ENCODE measurements around the gene LYPD6.
A peak's percentile ranks its signal among the peaks of the same experiment; 100 is the strongest.
"Not testable (repeated sequence)": the region's sequence is repeated elsewhere in the genome, so short reads cannot be mapped to it uniquely, and the experiment has no call there.

LYPD6 gene, protein sequence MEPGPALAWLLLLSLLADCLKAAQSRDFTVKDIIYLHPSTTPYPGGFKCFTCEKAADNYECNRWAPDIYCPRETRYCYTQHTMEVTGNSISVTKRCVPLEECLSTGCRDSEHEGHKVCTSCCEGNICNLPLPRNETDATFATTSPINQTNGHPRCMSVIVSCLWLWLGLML

DNA sequence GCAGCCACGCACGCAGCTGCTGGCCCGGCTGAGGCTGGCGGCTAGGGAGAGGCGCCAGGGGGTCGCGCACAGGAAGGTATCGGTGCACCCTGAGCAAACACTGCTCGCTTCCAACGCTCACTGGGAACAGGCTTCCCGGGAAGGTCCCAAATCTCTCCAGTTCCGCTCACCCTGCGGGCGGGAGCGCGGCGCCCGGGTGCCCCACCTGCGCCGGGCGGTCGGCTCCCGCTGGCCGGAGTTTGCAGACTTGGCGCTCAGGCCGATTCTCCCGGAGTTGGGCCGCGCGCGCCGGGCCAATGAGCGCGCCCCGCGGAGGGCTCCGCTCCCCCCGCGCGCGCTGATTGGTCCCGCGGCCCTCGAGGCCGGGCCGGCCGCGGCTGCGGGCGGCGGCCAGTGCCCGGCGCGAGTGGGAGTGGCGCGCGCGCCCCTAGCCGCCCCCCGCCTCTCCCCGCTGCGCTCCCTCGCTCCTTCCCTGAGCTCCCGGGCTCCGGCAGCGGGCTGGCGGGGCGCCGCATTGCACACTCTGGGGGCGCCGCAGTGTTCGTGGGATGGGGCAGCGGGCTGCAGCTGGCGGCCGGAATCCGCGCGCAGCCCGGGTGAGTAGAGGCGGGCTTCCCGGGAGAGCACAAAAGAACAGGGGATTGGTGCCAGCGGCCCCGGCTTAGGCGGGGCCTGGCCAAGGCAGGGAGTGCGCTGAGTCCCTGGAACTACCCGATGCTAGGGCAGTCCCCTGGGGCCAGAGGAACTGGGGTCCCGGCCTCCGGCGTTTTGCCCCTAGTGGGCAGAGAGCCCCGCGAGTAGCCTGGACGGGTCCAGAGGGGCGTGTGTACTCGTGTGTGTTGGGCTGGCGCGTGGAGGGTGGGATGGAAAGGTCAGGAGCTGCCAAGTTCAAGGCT, at the start of gene LYPD6:
LYPD6 (plus strand) TSS at position 461 of the 896 bp plus-strand sequence. CDS start 107,122 bp downstream, outside the sequence.
- DNase-seq = no peak
- Mint-ChIP-seq H3K9me3 (no peaks in the 10 kb centered on the region), H3K4me1 (no peaks in the 10 kb centered on the region), H3K27me3 (peaks cover 64% of the 10 kb centered on the region), H3K36me3 (ENCODE audit: low read depth) (no peaks in the 10 kb centered on the region), H3K27ac (no peak within 1 kb of the TSS), H3K4me3 (peak within 1 kb of the TSS; percentile 24)
- peak; percentile 41 for ATAC-seq

DNA sequence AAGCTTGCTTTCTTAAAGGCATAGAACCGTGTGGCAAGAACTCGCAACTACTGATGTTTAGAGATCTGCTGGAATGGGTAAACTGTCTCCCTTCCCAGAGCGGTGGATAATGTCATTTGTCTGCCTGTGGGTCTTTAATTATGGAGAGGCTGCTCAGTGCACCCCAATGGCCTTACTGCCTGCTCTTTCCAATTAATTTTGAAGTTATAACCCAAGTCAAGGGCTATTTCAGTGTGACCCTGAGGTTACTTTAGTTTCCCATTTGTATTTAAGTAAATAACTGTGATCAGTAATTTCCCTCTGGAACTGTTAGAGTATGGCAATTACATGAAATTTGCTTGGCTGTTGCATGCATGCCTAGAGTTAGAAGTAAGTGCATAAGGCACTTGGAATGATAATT, 48.9 kb upstream of the LYPD6 start:
- Mint-ChIP-seq H3K9me3 (no peaks in the 10 kb centered on the region), H3K4me1 (no peaks in the 10 kb centered on the region), H3K4me3 (no peak overlapping the region), H3K27me3 (peaks cover 2% of the 10 kb centered on the region), H3K27ac (no peak overlapping the region), H3K36me3 (ENCODE audit: low read depth) (no peaks in the 10 kb centered on the region)
- DNase-seq = no peak
- ATAC-seq = no peak

DNA sequence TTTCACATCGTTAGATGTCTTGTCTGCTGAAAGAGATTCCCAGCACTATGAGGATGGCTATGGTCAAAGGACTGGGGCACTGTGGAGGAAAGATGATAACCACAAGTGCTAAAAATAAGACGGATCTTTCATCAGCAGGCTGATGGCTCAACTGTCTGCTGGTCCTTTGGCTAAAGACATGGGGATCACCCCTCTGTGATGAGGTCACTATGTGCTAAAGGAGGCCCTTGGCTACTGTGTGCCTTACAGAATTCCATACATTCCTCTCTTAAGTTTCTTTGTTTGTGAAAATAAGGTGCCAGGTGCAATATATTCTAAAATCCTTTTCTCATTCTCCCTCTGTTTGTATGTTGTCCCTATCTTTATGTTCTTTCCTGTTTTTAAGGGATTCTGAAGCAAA, 39.7 kb upstream of the LYPD6 start:
- Mint-ChIP-seq H3K9me3 (no peaks in the 10 kb centered on the region), H3K4me1 (no peaks in the 10 kb centered on the region), H3K27me3 (peaks cover 13% of the 10 kb centered on the region), H3K4me3 (no peak overlapping the region), H3K27ac (no peak overlapping the region), H3K36me3 (ENCODE audit: low read depth) (no peaks in the 10 kb centered on the region)
- ATAC-seq (no peak), DNase-seq (no peak)

DNA sequence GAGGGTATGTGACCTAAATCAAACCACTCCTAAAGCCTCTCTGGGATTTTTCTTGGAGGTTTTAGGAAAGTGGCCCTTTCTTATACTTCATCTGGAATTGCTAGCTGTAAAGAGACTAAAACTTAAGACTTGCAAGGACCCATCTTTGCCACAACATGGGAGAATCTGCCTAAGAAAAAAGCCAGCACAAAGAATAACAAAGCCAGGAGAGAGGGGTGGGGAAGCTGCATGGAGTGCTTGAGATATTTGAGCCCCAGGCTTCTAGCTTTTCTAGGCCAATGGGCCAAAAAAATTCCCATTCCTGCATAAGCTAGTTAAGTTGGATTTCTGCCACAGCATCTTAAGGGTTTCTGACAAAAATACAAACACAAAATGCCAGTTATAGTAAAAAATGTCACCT, 38.5 kb upstream of the LYPD6 start:
- H3K9me3 Mint-ChIP-seq = no peaks in the 10 kb centered on the region
- no peaks in the 10 kb centered on the region for H3K36me3 Mint-ChIP-seq (ENCODE audit: low read depth)
- no peaks in the 10 kb centered on the region for H3K4me1 Mint-ChIP-seq
- no peak for ATAC-seq
- H3K27ac Mint-ChIP-seq = no peak overlapping the region
- H3K27me3 Mint-ChIP-seq = peaks cover 15% of the 10 kb centered on the region
- no peak overlapping the region for H3K4me3 Mint-ChIP-seq
- DNase-seq = no peak

DNA sequence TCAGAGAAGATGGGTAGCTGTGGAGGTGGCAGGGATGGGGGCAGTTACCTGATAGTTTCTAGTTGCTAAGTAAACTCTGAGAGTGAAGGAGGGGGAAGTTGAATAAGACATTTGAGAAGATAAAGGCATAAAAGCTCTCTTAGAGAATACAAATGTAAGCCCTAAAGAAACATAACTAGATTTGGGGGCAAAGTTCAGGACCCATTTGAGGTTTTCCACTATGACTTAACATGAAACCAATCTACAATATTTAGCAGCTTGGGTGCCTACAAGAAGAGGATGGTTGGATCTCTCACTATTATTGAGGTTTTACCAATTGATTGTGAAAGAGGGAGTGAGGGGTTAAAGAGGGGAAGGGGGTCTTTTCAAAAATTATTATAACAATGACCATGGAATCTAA, 34.4 kb upstream of the LYPD6 start:
- no peak overlapping the region for H3K27ac Mint-ChIP-seq
- ATAC-seq (no peak), DNase-seq (no peak)
- H3K4me3 Mint-ChIP-seq = no peak overlapping the region
- no peaks in the 10 kb centered on the region for H3K4me1 Mint-ChIP-seq
- peaks cover 10% of the 10 kb centered on the region for H3K27me3 Mint-ChIP-seq
- H3K36me3 Mint-ChIP-seq (ENCODE audit: low read depth) = no peaks in the 10 kb centered on the region
- H3K9me3 Mint-ChIP-seq = no peaks in the 10 kb centered on the region

DNA sequence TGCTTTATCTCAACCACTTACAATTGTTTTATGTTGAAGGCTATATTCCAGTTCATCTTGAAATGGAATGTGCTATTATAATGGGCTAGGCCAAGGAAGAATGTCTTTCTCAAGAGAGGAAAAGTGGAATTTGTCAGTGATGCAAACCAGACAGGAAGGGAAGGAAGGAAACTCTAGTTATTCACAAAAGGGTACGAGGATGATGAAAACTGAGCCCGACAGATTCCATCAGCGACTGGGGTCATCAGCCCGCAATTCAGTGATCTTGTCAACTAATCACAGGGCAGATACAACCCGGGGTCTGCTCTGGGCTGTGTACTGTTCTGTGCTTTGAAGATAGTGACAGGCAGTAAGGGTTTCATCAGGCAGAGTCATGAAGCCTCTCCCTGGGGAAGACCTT, 23.4 kb upstream of the LYPD6 start:
- H3K4me1 Mint-ChIP-seq = no peaks in the 10 kb centered on the region
- no peak overlapping the region for H3K27ac Mint-ChIP-seq
- ATAC-seq (no peak), DNase-seq (no peak)
- H3K36me3 Mint-ChIP-seq (ENCODE audit: low read depth) = no peaks in the 10 kb centered on the region
- no peak overlapping the region for H3K4me3 Mint-ChIP-seq
- peaks cover 16% of the 10 kb centered on the region for H3K27me3 Mint-ChIP-seq
- H3K9me3 Mint-ChIP-seq = no peaks in the 10 kb centered on the region

DNA sequence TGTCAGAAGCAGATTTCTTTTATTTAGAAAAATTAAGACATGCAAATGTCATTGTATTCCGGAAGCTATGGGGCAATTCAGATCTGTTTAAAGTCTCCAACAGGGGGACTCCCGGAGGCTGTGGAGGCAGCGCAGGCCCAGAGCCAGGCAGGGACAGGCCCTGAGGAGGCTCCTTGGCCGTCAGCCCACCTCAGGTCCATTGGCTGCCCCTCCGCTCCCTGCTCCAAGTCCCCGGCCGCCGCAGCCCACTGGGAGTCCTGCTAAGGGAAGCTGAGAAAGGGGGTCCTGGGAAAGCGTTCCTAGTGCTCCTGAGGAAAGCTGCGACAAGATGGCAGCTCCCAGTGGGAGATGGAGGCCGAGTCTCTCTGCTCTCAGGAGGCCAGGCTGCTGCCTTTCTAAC, 20.0 kb upstream of the LYPD6 start:
- Mint-ChIP-seq H3K27ac (no peak overlapping the region), H3K9me3 (no peaks in the 10 kb centered on the region), H3K27me3 (peaks cover 18% of the 10 kb centered on the region), H3K4me1 (no peaks in the 10 kb centered on the region), H3K4me3 (no peak overlapping the region), H3K36me3 (ENCODE audit: low read depth) (no peaks in the 10 kb centered on the region)
- no peak for DNase-seq
- no peak for ATAC-seq

DNA sequence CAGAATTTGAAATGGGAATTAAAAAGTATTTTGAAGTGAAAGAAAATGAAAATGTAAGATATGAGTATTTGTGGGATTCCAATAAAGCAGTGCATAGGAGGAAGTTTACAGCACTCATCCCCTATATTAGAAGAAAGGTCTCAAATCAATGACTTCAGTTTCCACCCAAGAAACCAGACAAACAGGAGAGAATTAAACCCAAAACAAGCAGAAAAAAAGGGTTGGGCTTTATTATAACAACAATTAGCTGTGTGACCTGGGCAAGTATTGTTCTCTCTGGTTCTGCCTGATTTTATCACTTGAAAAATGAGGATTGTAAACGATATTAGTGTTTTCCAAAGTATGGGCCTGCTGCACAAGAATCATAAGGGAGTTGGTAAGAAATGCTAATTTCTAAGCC, 18.3 kb upstream of the LYPD6 start:
- ATAC-seq (no peak), DNase-seq (no peak)
- no peak overlapping the region for H3K27ac Mint-ChIP-seq
- peaks cover 11% of the 10 kb centered on the region for H3K27me3 Mint-ChIP-seq
- no peak overlapping the region for H3K4me3 Mint-ChIP-seq
- no peaks in the 10 kb centered on the region for H3K9me3 Mint-ChIP-seq
- no peaks in the 10 kb centered on the region for H3K36me3 Mint-ChIP-seq (ENCODE audit: low read depth)
- no peaks in the 10 kb centered on the region for H3K4me1 Mint-ChIP-seq

DNA sequence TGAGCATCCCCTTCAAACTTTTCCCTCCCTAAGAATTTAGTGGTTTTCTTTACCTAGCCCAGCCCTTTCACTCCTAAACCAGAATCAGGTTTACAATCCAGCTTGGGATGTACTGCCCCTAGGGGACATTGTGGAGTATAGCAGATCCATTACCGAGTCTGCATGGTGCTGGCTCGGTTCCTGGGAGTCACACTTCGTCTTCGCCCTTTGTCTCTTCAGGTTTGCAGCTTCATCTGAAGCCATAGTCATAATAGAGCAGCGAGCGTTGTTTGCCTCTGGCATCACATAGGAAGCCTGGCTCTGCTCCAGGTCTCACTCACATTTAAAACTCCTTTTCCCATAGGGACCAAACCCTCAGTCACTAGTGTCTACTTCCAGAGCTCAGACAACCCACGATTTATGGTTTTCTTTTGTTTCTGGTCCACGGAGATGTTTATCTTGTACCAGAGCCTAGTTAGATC, 16.8 kb upstream of the LYPD6 start:
- Mint-ChIP-seq H3K4me1 (no peaks in the 10 kb centered on the region), H3K4me3 (no peak overlapping the region), H3K9me3 (peaks cover 3% of the 10 kb centered on the region), H3K27ac (no peak overlapping the region), H3K27me3 (peaks cover 13% of the 10 kb centered on the region), H3K36me3 (ENCODE audit: low read depth) (no peaks in the 10 kb centered on the region)
- DNase-seq (no peak), ATAC-seq (peak; percentile 57)

DNA sequence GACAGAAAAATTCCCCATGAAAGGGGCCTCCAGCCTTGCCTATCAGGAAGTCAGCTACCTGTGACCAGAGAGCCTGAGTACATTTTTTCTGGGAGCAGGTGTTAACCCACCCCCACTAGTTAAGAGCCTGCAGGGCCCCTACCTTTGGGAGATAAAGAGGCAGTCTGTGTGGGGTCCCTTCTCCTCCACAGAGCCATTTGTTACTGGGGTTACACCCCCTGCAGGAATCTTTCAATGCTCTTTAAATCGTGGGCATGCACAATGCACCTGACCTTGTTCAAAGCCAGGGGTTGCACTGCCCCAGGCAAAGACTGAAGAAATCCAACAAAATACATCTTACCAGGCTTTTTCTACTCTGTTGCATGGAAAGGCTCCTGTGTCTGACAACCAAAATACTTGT, 15.7 kb upstream of the LYPD6 start:
- H3K4me3 Mint-ChIP-seq = no peak overlapping the region
- H3K36me3 Mint-ChIP-seq (ENCODE audit: low read depth) = no peaks in the 10 kb centered on the region
- H3K27ac Mint-ChIP-seq = no peak overlapping the region

DNA sequence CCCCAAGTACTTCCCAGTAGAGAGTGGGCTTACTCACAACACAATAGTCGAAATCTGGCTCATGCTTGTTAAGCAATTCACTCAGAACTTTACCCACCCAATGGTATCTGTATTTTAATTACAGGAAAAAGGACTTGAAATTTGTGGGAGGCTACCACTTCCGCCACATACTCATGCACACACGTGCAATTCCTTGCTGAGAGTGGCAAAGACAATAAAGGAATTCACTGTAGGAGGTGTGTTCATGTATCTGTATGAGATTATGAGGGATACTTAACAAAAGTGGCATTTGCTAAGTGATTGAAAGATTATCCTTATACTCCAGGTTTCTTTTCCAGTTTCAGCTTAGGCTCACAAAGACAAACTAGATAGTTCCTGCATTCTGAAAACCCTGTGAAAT, 14.9 kb upstream of the LYPD6 start:
- Mint-ChIP-seq H3K4me3 (no peak overlapping the region), H3K27me3 (peaks cover 16% of the 10 kb centered on the region), H3K36me3 (ENCODE audit: low read depth) (no peaks in the 10 kb centered on the region), H3K27ac (no peak overlapping the region), H3K9me3 (peaks cover 3% of the 10 kb centered on the region), H3K4me1 (no peaks in the 10 kb centered on the region)
- DNase-seq (no peak), ATAC-seq (no peak)

More for the DNA sequence above, 15.7 kb upstream of the LYPD6 start:
- H3K27me3 Mint-ChIP-seq = peaks cover 13% of the 10 kb centered on the region
- ATAC-seq (no peak), DNase-seq (no peak)
- no peaks in the 10 kb centered on the region for H3K4me1 Mint-ChIP-seq
- peaks cover 3% of the 10 kb centered on the region for H3K9me3 Mint-ChIP-seq

DNA sequence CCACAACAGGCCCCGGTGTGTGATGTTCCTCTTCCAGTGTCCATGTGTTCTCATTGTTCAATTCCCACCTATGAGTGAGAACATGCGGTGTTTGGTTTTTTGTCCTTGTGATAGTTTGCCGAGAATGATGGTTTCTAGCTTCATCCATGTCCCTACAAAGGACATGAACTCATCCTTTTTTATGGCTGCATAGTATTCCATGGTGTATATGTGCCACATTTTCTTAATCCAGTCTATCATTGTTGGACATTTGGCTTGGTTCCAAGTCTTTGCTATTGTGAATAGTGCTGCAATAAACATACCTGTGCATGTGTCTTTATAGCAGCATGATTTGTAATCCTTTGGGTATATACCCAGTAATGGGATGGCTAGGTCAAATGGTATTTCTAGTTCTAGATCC, 11.8 kb upstream of the LYPD6 start:
- H3K36me3 Mint-ChIP-seq (ENCODE audit: low read depth); DNase-seq; H3K9me3 Mint-ChIP-seq; H3K27ac Mint-ChIP-seq; H3K4me1 Mint-ChIP-seq; H3K4me3 Mint-ChIP-seq; ATAC-seq: not testable (repeated sequence)
- peaks cover 16% of the 10 kb centered on the region for H3K27me3 Mint-ChIP-seq

DNA sequence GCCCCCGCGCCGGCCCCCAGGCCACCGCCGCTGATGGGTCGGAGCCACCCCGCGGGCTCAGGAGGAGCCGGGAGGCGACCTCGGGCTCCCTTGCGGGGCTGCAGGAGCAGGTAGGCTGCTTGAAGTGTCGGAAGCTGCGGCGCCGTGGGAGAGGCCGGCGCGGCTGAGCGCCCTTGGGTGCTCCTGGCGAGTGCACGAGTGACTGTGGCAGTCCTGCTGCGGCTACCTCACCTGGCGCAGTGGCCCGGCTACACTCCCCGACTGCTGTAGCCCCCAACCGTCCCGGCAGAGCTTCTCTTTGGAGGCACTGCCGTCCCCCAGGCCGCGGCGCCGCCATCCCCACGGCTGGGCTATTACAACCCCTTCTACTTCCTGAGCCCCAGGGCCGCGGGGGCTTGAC, 10.0 kb upstream of the LYPD6 start:
- Mint-ChIP-seq H3K4me3 (no peak overlapping the region), H3K27ac (no peak overlapping the region), H3K4me1 (no peaks in the 10 kb centered on the region), H3K9me3 (peaks cover 3% of the 10 kb centered on the region), H3K36me3 (ENCODE audit: low read depth) (no peaks in the 10 kb centered on the region), H3K27me3 (peaks cover 14% of the 10 kb centered on the region)
- ATAC-seq = no peak
- no peak for DNase-seq

DNA sequence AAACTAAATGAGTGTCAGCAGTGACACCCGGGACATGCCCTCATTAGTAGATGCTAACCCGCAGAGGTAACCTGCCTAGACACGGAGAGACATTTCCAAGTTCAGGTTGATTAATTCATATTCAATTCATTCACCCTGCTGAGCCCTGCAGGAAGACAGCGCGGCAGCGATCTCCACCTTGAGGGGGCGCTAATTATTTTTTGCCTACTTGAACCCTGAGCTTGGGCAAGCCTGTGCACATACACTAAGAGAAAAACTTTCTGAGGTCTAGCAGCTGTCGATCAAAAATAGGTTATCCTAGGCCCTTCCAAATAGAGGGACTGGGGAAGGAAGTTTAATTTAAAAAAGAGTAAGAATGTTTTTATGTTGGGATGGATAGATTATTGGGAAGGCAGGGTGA, 1.3 kb upstream of the LYPD6 start:
- Mint-ChIP-seq H3K36me3 (ENCODE audit: low read depth) (no peaks in the 10 kb centered on the region), H3K27ac (no peak overlapping the region), H3K4me3 (no peak overlapping the region), H3K9me3 (no peaks in the 10 kb centered on the region), H3K27me3 (peaks cover 59% of the 10 kb centered on the region), H3K4me1 (no peaks in the 10 kb centered on the region)
- no peak for DNase-seq
- no peak for ATAC-seq

DNA sequence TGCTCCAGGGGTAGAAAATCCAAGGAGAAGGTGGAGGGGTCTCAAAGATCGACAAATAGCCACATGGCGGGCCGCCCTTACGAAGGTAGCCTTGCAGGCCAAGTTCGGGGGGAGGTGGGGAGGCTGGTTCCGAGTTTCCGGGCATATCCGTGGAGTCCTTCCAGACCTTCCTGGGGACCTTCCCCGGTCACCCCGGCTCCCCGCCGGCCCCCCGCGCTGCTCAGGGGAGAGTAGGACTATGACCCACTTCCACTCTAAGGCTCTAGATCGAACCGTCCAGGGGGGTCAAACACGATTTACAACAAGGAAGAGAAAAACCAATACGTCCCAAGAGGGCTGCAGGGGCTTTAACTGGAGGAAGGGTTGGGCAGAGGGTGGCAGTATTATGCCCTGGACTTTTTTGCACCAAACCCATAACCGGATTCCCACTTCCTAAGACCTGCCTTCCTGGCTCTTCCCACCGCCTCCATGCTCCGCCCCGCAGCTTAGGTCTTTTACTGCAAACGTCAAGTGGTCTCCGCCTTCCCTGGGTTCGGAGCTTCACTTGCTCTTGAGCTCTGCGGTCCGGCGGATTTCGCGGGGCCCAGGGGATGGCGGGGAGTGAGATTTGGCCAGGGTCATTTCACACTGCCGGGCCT, 779 bp upstream of the LYPD6 start:
- DNase-seq (no peak), ATAC-seq (no peak)
- no peaks in the 10 kb centered on the region for H3K36me3 Mint-ChIP-seq (ENCODE audit: low read depth)
- peaks cover 64% of the 10 kb centered on the region for H3K27me3 Mint-ChIP-seq
- no peak overlapping the region for H3K27ac Mint-ChIP-seq
- H3K9me3 Mint-ChIP-seq = no peaks in the 10 kb centered on the region
- no peaks in the 10 kb centered on the region for H3K4me1 Mint-ChIP-seq
- H3K4me3 Mint-ChIP-seq = peak overlapping the region; percentile 24
